Activated CD4-positive, alpha-beta T cell treated with anti-CD3 and anti-CD28 coated beads, Interleukin-2, amount 10 ng/mL, durations not matched to agents 24 days and 14 days (primary cell): ENCODE results near the gene CEP89. TPM values are rescaled to one million over a fixed set of nuclear protein-coding genes. Genes with fewer than 3 reads are reported as not detected.
A peak's percentile ranks its signal among the peaks of the same experiment; 100 is the strongest.
"Not testable (repeated sequence)": the region's sequence is repeated elsewhere in the genome, so short reads cannot be mapped to it uniquely, and the experiment has no call there.

Experiments
- DNase-seq: peaks from one replicate; pipeline ENCODE4 v3.0.0; 2022
- H3K27ac Mint-ChIP-seq: one replicate; pipeline ENCODE4 v1.8.0; 2022; ENCODE audit warnings: mild to moderate bottlenecking, mixed read lengths
- H3K27me3 Mint-ChIP-seq: one replicate; pipeline ENCODE4 v1.8.0; 2022; ENCODE audit warnings: mixed read lengths
- H3K36me3 Mint-ChIP-seq: one replicate; pipeline ENCODE4 v1.8.0; 2022; ENCODE audit warnings: low read depth, mild to moderate bottlenecking, mixed read lengths
- H3K4me1 Mint-ChIP-seq: one replicate; pipeline ENCODE4 v1.8.0; 2021; ENCODE audit warnings: mixed read lengths
- H3K4me3 Mint-ChIP-seq: one replicate; pipeline ENCODE4 v1.8.0; 2022; ENCODE audit warnings: mild to moderate bottlenecking, moderate library complexity, mixed read lengths
- H3K9me3 Mint-ChIP-seq: one replicate; pipeline ENCODE4 v1.8.0; 2021; ENCODE audit warnings: mixed read lengths
- intact Hi-C: fragments of 100-400 bp; cut with micrococcal nuclease; formaldehyde crosslinking; loops from one replicate; pipeline ENCODE4 v1.15.1; 2023
- total RNA-seq: library from RNA; stranded (reverse); gene quantifications from 2 replicates; pipeline ENCODE4 v1.2.3, GENCODE V29; 2022

CEP89 gene
- total RNA-seq, 1 donor from 2014 or later: 16.9 TPM

DNA sequence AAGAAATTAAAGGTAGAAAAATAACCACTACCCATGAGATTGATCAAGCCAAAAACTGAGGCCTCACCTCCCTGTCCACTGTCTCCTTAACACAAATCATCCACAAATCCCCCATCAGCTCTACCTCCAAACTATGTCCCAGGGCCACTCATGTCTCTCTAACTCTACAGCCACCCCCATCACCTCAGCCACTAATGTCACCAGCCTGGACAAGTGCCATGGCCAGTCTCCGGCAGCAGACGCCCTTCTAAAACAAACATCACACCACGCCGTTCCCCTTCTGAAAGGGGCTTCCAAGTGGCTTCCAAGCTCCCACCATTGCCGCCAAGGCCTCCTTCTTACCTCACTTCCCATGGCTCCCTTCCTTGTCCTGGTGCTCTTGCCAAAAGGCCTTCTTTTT, 16.5 kb upstream of the CEP89 start:
- H3K36me3 Mint-ChIP-seq, H3K27me3 Mint-ChIP-seq, H3K4me3 Mint-ChIP-seq, H3K9me3 Mint-ChIP-seq, intact Hi-C loops, DNase-seq, H3K4me1 Mint-ChIP-seq, H3K27ac Mint-ChIP-seq: not testable (repeated sequence)

GRCh38 chr19:32982488-32982887, 10.7 kb upstream of the CEP89 start:
- H3K27ac Mint-ChIP-seq, intact Hi-C loops, H3K4me1 Mint-ChIP-seq, H3K9me3 Mint-ChIP-seq, DNase-seq, H3K36me3 Mint-ChIP-seq, H3K4me3 Mint-ChIP-seq, H3K27me3 Mint-ChIP-seq: not testable (repeated sequence)

DNA sequence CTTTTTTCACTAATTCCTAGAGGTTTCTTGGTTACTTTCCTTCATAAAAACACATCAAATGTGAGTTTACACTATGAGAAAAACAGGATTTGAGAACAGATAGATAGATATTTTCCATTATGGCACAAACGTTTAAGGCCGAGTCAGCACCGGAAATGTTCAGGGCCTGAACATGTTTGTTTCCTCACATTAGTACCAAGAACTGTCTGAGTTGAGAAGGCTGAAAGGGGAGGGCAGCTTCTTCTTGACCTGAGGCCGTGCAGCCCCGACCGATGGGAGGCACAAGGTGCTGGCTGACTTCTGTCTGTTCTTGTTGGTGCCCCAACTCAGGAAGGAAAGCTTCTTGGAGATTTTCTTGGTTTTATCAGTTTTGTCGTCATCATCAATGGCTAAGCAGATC, 8.0 kb upstream of the CEP89 start:
- not testable (repeated sequence) for H3K9me3 Mint-ChIP-seq, DNase-seq, H3K27ac Mint-ChIP-seq, H3K27me3 Mint-ChIP-seq, H3K4me3 Mint-ChIP-seq, H3K4me1 Mint-ChIP-seq, H3K36me3 Mint-ChIP-seq
- intact Hi-C loops: loop anchor here (10.0 kb wide), 1 partner anchor 395 kb away; the partner anchor contains the start of gene CEBPG

GRCh38 chr19:32977813-32978212, 6.1 kb upstream of the CEP89 start:
- intact Hi-C loops: loop anchor here (10.0 kb wide), 1 partner anchor 397 kb away; the partner anchor contains the start of gene CEBPG
- DNase-seq, H3K36me3 Mint-ChIP-seq: not testable (repeated sequence)

GRCh38 chr19:32977280-32977679, 5.5 kb upstream of the CEP89 start:
- H3K36me3 Mint-ChIP-seq: peaks cover 5% of the 10 kb centered on the region
- no peak overlapping the region for H3K4me3 Mint-ChIP-seq
- no peak for DNase-seq
- H3K27me3 Mint-ChIP-seq: no peaks in the 10 kb centered on the region
- no peaks in the 10 kb centered on the region for H3K9me3 Mint-ChIP-seq
- H3K4me1 Mint-ChIP-seq: peaks cover 5% of the 10 kb centered on the region
- intact Hi-C loops: loop anchor here (10.0 kb wide), 1 partner anchor 398 kb away; the partner anchor contains the start of gene CEBPG
- no peak overlapping the region for H3K27ac Mint-ChIP-seq

More at GRCh38 chr19:32977813-32978212, 6.1 kb upstream of the CEP89 start:
- H3K4me3 Mint-ChIP-seq, H3K27ac Mint-ChIP-seq, H3K4me1 Mint-ChIP-seq, H3K27me3 Mint-ChIP-seq, H3K9me3 Mint-ChIP-seq: not testable (repeated sequence)

DNA sequence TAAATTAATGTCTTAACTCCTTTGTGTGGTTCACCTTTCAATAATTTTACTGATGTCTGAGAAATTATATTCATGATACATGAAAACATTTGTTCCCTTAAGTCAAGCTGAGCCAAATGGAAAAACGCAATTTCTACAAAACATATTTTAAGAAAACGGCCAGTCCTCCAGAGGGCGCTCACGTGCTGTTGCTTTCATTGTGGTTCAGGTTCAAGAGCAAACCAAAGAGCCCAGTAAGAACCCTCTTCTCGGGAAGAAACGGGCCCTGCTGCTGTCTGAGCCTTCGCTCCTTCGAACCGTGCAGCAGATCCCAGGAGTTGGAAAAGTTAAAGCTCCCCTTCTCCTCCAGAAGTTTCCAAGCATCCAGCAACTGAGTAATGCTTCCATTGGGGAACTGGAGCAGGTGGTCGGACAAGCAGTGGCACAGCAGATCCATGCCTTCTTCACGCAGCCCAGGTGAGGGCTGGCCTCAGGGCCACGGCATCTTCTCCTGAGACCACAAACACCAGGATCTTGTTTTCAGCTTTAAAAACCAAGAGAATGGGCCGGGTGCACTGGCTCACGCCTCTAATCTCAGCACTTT, 4.6 kb upstream of the CEP89 start:
- Mint-ChIP-seq H3K36me3 (peaks cover 7% of the 10 kb centered on the region), H3K27ac (no peak overlapping the region), H3K4me3 (no peak overlapping the region), H3K9me3 (no peaks in the 10 kb centered on the region), H3K27me3 (no peaks in the 10 kb centered on the region), H3K4me1 (peaks cover 12% of the 10 kb centered on the region)
- peak; percentile 93 for DNase-seq
- intact Hi-C loops: loop anchor here (1.0 to 10.0 kb wide), 2 partner anchors 143 to 398 kb away; partner anchors contain the start of gene CEBPG

DNA sequence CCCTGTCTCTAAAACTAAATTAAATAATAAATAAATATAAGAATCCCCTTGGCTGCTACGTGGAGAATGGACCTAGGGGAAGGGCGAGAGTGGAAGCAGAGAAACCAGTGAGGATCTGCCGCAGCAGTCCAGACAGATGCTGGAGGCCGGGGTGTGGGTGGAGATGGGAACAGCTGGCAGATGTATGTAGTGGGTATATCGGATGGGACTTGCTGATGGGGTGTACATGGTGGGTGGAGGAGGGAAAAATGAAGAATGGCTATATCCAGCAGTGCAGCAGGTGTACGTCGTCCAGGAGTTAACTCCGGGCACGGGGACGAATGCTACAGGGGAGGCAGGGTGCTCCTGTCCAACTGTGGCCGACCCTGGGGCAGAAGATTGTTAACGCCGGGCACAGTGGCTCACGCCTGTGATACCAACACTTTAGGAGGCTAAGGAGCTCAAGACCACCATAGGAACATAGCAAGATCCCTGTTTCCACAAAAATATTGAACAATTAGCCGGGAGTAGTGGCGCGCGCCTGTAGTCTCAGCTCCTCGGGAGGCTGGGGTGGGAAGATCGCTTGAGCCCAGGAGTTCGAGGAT, 654 bp downstream of the CEP89 start:
- no peaks in the 10 kb centered on the region for H3K27me3 Mint-ChIP-seq
- peaks cover 17% of the 10 kb centered on the region for H3K4me1 Mint-ChIP-seq
- DNase-seq: no peak
- intact Hi-C loops: loop anchor here (5.0 to 10.0 kb wide), 4 partner anchors 279 to 404 kb away; partner anchors contain the start of genes ANKRD27, CEBPG, NUDT19 and PDCD5
- H3K36me3 Mint-ChIP-seq: peaks cover 10% of the 10 kb centered on the region
- H3K9me3 Mint-ChIP-seq: no peaks in the 10 kb centered on the region
- peak overlapping the region; percentile 100 for H3K4me3 Mint-ChIP-seq
- H3K27ac Mint-ChIP-seq: peak overlapping the region; percentile 95

DNA sequence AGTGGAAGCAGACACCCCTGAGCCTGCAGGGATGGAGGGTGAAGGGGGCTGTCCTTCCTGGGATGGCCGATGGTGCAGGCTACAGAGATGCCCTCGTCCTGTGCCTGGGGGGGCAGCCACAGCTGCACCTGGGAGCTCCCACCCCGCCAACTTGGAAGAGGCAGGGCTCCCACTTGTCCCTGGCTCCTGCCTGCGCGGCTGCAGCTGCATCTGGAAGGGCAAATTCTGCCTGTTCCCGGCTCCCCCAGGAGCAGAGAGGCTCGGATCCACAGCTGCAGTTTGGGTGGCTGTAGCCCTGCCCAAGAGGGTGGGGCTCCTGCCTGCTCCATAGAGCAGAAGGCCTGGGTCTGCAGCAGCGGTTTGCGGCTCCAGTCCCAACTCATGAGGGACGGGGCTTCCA, 2.2 kb downstream of the CEP89 start:
- Mint-ChIP-seq H3K27ac (no peak overlapping the region), H3K36me3 (peaks cover 8% of the 10 kb centered on the region), H3K4me1 (peaks cover 13% of the 10 kb centered on the region), H3K4me3 (no peak overlapping the region), H3K9me3 (no peaks in the 10 kb centered on the region), H3K27me3 (no peaks in the 10 kb centered on the region)
- DNase-seq: no peak
- intact Hi-C loops: no loop called here

- H3K27me3 Mint-ChIP-seq: no peaks in the 10 kb centered on the region
- no peaks in the 10 kb centered on the region for H3K9me3 Mint-ChIP-seq
- intact Hi-C loops: no loop called here
- no peak overlapping the region for H3K27ac Mint-ChIP-seq
- no peak overlapping the region for H3K4me3 Mint-ChIP-seq
- no peak for DNase-seq
- peaks cover 9% of the 10 kb centered on the region for H3K4me1 Mint-ChIP-seq
- peaks cover 20% of the 10 kb centered on the region for H3K36me3 Mint-ChIP-seq
These were observed 5.0 kb downstream of the CEP89 start for GRCh38 chr19:32966750-32967149.

DNA sequence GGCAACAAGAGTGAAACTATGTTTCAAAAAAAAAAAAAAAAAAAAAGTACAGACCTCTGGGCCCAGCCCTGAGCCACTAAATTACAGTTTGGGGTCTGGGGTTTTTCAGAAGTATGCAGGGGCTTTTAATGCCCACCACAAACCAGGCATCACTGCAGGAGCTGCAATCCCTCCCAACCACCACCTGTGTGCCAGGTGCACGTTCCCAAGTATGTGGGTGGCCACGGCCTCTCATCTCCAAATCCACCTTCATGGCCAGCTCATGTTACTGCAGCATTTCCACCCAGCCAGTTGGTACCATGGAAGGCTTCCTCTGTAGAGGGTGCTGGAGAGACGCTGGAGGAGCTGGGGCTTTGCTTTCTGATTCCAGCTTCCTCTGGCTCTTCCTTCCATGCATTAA, 26.5 kb downstream of the CEP89 start:
- DNase-seq: no peak
- H3K9me3 Mint-ChIP-seq: no peaks in the 10 kb centered on the region
- H3K4me1 Mint-ChIP-seq: no peaks in the 10 kb centered on the region

DNA sequence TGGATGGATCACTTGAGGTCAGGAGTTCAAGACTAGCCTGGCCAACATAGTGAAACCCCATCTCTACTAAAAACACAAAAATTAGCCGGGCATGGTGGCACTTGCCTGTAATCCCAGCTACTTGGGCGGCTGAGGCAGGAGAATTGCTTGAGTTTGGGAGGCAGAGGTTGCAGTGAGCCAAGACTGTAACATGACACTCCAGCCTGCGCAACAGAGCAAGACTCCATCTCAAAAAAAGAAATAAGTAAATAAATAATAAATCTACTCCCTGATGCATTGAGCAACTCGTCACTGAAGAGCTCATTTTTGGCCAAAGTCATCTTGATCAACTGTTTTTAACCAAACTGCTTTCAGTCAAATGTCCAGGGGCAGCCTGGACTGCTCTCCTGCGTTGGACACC, 30.5 kb downstream of the CEP89 start:
- H3K36me3 Mint-ChIP-seq, intact Hi-C loops, H3K4me3 Mint-ChIP-seq, H3K9me3 Mint-ChIP-seq, H3K27me3 Mint-ChIP-seq, DNase-seq, H3K4me1 Mint-ChIP-seq, H3K27ac Mint-ChIP-seq: not testable (repeated sequence)

More for the DNA sequence above, 26.5 kb downstream of the CEP89 start:
- intact Hi-C loops: no loop called here
- H3K4me3 Mint-ChIP-seq: no peak overlapping the region
- H3K27ac Mint-ChIP-seq: no peak overlapping the region
- no peaks in the 10 kb centered on the region for H3K27me3 Mint-ChIP-seq
- peaks cover 17% of the 10 kb centered on the region for H3K36me3 Mint-ChIP-seq

- H3K36me3 Mint-ChIP-seq: peaks cover 4% of the 10 kb centered on the region
- H3K9me3 Mint-ChIP-seq: no peaks in the 10 kb centered on the region
- H3K27me3 Mint-ChIP-seq: no peaks in the 10 kb centered on the region
- H3K4me3 Mint-ChIP-seq: no peak overlapping the region
- intact Hi-C loops: no loop called here
- no peaks in the 10 kb centered on the region for H3K4me1 Mint-ChIP-seq
- H3K27ac Mint-ChIP-seq: no peak overlapping the region
- DNase-seq: no peak
These were observed 35.7 kb downstream of the CEP89 start for GRCh38 chr19:32936065-32936464.

DNA sequence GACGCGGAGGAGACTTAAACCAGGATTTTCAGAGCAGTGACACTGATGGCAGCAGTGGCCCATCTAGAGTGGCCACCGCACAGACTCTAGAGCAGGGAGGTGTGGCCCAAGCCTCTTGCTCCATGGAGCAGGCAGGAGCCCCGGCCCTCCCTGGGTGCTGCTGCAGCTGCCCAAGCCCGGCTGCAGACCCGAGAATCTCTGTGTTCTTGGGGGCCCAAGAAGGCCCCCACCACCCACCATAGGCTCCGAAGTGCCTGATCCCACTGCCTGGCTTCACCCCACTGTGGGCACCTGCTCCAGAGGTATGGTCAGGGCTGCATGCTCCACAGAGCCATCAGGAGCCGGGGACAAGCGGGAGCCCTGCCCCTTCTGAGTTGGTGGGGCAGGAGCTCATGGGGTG, 36.1 kb downstream of the CEP89 start:
- intact Hi-C loops: no loop called here
- H3K4me1 Mint-ChIP-seq: no peaks in the 10 kb centered on the region
- H3K36me3 Mint-ChIP-seq: peaks cover 6% of the 10 kb centered on the region
- DNase-seq: no peak
- H3K27ac Mint-ChIP-seq: no peak overlapping the region
- H3K27me3 Mint-ChIP-seq: no peaks in the 10 kb centered on the region
- no peaks in the 10 kb centered on the region for H3K9me3 Mint-ChIP-seq
- no peak overlapping the region for H3K4me3 Mint-ChIP-seq

- no peak for DNase-seq
- no peaks in the 10 kb centered on the region for H3K4me1 Mint-ChIP-seq
- intact Hi-C loops: no loop called here
- no peak overlapping the region for H3K4me3 Mint-ChIP-seq
- no peaks in the 10 kb centered on the region for H3K27me3 Mint-ChIP-seq
- no peak overlapping the region for H3K27ac Mint-ChIP-seq
- peaks cover 6% of the 10 kb centered on the region for H3K9me3 Mint-ChIP-seq
- peaks cover 20% of the 10 kb centered on the region for H3K36me3 Mint-ChIP-seq
These were observed 38.2 kb downstream of the CEP89 start for GRCh38 chr19:32933571-32933970.

GRCh38 chr19:32930567-32930966, 41.2 kb downstream of the CEP89 start:
- intact Hi-C loops: no loop called here
- H3K9me3 Mint-ChIP-seq: peaks cover 14% of the 10 kb centered on the region
- peaks cover 29% of the 10 kb centered on the region for H3K36me3 Mint-ChIP-seq

More at GRCh38 chr19:32930567-32930966, 41.2 kb downstream of the CEP89 start:
- no peak overlapping the region for H3K4me3 Mint-ChIP-seq
- no peak for DNase-seq
- no peaks in the 10 kb centered on the region for H3K27me3 Mint-ChIP-seq
- H3K27ac Mint-ChIP-seq: no peak overlapping the region
- no peaks in the 10 kb centered on the region for H3K4me1 Mint-ChIP-seq
